Caco-2 (cell line): ENCODE results near the gene VDAC2. TPM values are rescaled to one million over a fixed set of nuclear protein-coding genes. Genes with fewer than 3 reads are reported as not detected.

Experiments
- BruUV-seq: library from RNA; stranded (reverse); fragments of 400-500 nt; replicated peaks from 2 replicates; lab custom pipeline; 2021; lab: Mats Ljungman, UMichigan
- CTCF ChIA-PET: fragments of 300-600 bp; sonication (Branson Sonifier 250); formaldehyde crosslinking; loops from one replicate; lab custom pipeline; 2022; ENCODE audit warnings: antibody characterized with exemption; lab: Charles Lee
- POLR2A ChIA-PET: fragments of 300-600 bp; sonication (Branson Sonifier 250); formaldehyde crosslinking; loops from one replicate; lab custom pipeline; 2022; ENCODE audit warnings: antibody characterized with exemption; lab: Charles Lee
- DNase-seq, 2 experiments: peaks; one replicate each; pipeline versions ENCODE4 v3.0.0 to v3.0.0-alpha.2; 2020 to 2022
- H3K27me3 ChIP-seq: replicated peaks from 2 replicates; pipeline ENCODE4 v1.6.0; 2011; ENCODE audit warnings: low read length; ENCODE audit not compliant: control insufficient read depth, insufficient read depth
- H3K36me3 ChIP-seq: 2 replicates; pipeline ENCODE4 v1.5.1; 2011; ENCODE audit warnings: low read length; ENCODE audit not compliant: control insufficient read depth, insufficient read depth
- H3K4me1 ChIP-seq: fragments of 250-450 bp; sonication (Bioruptor Pico); 2 replicates; pipeline ENCODE4 v1.5.1; 2020; ENCODE audit warnings: mild to moderate bottlenecking
- H3K4me3 ChIP-seq: 2 replicates; pipeline ENCODE4 v1.5.1; 2011; ENCODE audit warnings: low read depth, mild to moderate bottlenecking, control low read depth, low read length
- H3K9me3 ChIP-seq: fragments of 250-450 bp; sonication (Bioruptor Pico); 2 replicates; pipeline ENCODE4 v1.5.1; 2020; ENCODE audit warnings: mild to moderate bottlenecking, moderate library complexity
- H3K27ac Mint-ChIP-seq: one replicate; pipeline ENCODE4 v1.8.0; 2022; ENCODE audit warnings: mixed read lengths; ENCODE audit not compliant: unreplicated experiment
- H3K27me3 Mint-ChIP-seq: one replicate; pipeline ENCODE4 v1.8.0; 2022; ENCODE audit warnings: mixed read lengths; ENCODE audit not compliant: insufficient read depth, unreplicated experiment
- H3K36me3 Mint-ChIP-seq: one replicate; pipeline ENCODE4 v1.8.0; 2022; ENCODE audit warnings: mild to moderate bottlenecking, mixed read lengths; ENCODE audit not compliant: insufficient read depth, unreplicated experiment
- H3K4me1 Mint-ChIP-seq: one replicate; pipeline ENCODE4 v1.8.0; 2022; ENCODE audit warnings: low read depth, mixed read lengths; ENCODE audit not compliant: unreplicated experiment
- H3K4me3 Mint-ChIP-seq: one replicate; pipeline ENCODE4 v1.8.0; 2022; ENCODE audit warnings: mild to moderate bottlenecking, moderate library complexity, mixed read lengths; ENCODE audit not compliant: unreplicated experiment
- H3K9me3 Mint-ChIP-seq: one replicate; pipeline ENCODE4 v1.8.0; 2022; ENCODE audit warnings: mixed read lengths; ENCODE audit not compliant: unreplicated experiment
- intact Hi-C: fragments of 100-400 bp; cut with micrococcal nuclease; formaldehyde crosslinking; loops from one replicate; pipeline ENCODE4 v1.10.0; 2022; ENCODE audit not compliant: unreplicated experiment
- total RNA-seq: library from RNA; stranded (reverse); gene quantifications from 2 replicates; pipeline ENCODE4 v1.2.3, GENCODE V29; 2022
- TF ChIP-seq, protein P1 (sequence below), 2 experiments: fragments of 200-600 bp in 1 of 2; IDR thresholded peaks; 1 replicate in 1 of 2; 2 replicates in 1 of 2; pipeline versions ENCODE4 v1.5.1 to v1.8.0; 2011 to 2022; ENCODE audit warnings: antibody characterized with exemption in 1 of 2, control low read depth in 1 of 2, inconsistent platforms in 1 of 2, low read depth in 1 of 2, low read length in 1 of 2, mild to moderate bottlenecking in 1 of 2, moderate library complexity in 1 of 2; ENCODE audit not compliant: insufficient read depth in 1 of 2, severe bottlenecking in 1 of 2, unreplicated experiment in 1 of 2

VDAC2 gene
- total RNA-seq, 1 experiment from 2014 or later = 244 TPM

DNA sequence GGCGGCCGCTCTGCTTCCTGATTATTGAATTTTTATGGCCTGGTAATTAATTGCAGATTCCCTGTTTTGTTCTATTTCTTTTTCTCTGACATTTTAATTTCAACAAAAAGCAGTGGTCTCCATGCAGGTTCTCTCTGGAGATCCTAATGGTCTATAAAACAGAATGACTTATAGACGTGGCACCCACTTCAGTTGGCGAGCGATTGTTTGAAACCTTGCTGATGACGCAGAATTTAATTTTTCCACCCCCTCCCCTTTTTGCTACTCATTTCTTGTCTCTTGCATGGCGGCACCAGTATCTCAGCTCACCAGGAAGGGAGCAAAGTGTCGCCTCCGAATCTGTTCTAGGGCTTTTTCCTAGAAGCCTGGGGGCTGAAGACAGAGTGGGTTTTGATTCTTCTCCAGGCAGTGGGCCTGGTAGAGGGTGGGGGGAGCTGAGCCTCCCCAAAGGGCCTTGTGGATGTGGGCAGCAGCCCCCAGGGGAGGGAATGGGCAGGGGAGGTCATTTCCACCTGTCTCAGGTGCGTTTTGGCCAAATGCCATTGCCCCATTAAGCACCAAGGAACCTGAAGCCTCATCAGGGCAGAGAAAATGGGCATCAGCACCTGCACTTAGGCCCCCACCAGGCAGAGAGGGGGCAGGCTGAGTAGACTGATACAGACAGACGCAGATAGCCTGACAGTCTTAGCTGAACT is 28.6 kb downstream of the VDAC2 start:
- Mint-ChIP-seq H3K4me1 (peaks cover 7% of the 10 kb centered on the region), H3K27ac (no peak overlapping the region), H3K36me3 (peaks cover 7% of the 10 kb centered on the region), H3K27me3 (no peaks in the 10 kb centered on the region), H3K9me3 (no peaks in the 10 kb centered on the region), H3K4me3 (no peak overlapping the region)
- intact Hi-C loops = loop anchor here (10.0 kb wide), 2 partner anchors 214 to 974 kb away; no protein-coding TSS in a partner anchor
- Histone ChIP-seq H3K36me3 (no peaks in the 10 kb centered on the region), H3K4me1 (peaks cover 23% of the 10 kb centered on the region), H3K27me3 (no peaks in the 10 kb centered on the region), H3K4me3 (no peak overlapping the region), H3K9me3 (no peaks in the 10 kb centered on the region)
- DNase-seq = no peak
- TF ChIP-seq, protein P1, sequence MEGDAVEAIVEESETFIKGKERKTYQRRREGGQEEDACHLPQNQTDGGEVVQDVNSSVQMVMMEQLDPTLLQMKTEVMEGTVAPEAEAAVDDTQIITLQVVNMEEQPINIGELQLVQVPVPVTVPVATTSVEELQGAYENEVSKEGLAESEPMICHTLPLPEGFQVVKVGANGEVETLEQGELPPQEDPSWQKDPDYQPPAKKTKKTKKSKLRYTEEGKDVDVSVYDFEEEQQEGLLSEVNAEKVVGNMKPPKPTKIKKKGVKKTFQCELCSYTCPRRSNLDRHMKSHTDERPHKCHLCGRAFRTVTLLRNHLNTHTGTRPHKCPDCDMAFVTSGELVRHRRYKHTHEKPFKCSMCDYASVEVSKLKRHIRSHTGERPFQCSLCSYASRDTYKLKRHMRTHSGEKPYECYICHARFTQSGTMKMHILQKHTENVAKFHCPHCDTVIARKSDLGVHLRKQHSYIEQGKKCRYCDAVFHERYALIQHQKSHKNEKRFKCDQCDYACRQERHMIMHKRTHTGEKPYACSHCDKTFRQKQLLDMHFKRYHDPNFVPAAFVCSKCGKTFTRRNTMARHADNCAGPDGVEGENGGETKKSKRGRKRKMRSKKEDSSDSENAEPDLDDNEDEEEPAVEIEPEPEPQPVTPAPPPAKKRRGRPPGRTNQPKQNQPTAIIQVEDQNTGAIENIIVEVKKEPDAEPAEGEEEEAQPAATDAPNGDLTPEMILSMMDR (IDR thresholded peaks at IDR 0.05; ENCODE audit: insufficient read depth in 1 of 2, low read depth in 1 of 2, low read length in 1 of 2, severe bottlenecking in 1 of 2, unreplicated experiment in 1 of 2) = no peak
- BruUV-seq = no TSS peak
- POLR2A ChIA-PET = interaction anchor here (0.5 to 0.7 kb wide), 2 partner anchors 27 to 163 kb away, joined by 3 to 4 read pairs; no protein-coding TSS in a partner anchor
- CTCF ChIA-PET = no interaction called here

DNA sequence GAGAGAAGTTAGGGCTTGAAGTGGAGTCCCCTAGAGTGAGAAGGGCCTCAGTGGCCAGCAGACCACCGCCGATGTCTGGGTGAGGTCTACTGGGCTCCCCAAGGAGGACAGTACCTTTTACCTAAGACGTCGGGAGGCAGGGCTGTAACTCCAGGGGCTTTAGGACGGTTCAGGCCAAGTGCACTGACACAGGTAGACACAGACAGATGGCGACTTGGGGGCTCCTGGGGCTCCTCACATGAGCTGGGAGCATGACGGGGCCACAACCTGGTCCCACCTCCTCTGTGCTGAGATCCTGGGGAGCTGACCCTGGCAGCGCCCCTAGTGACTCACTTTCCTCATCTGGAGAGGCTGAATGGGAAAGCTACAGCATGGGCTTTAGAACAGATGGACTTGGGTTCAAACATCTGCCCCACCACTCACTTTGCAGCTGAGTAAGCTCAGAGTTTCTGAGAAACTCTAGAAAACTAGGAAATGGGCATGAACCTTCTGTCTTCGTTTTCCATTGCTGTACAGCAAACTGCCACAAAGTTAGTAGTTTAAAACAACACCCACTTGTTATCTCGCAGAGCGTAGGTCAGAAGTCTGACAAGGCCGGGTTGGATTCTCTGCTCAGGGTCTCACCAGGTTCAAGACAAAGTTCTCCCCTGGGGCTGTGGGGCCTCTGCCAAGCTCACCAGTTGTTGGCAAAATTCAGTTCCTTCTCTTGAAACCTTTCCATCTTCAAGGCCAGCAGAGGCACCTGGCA is 29.9 kb downstream of the VDAC2 start:
- H3K36me3 ChIP-seq = no peaks in the 10 kb centered on the region
- H3K36me3 Mint-ChIP-seq = peaks cover 4% of the 10 kb centered on the region
- peaks cover 24% of the 10 kb centered on the region for H3K4me1 ChIP-seq
- no peaks in the 10 kb centered on the region for H3K9me3 Mint-ChIP-seq
- no peaks in the 10 kb centered on the region for H3K9me3 ChIP-seq
- no peak overlapping the region for H3K4me3 Mint-ChIP-seq
- no peaks in the 10 kb centered on the region for H3K27me3 Mint-ChIP-seq
- intact Hi-C loops = no loop called here
- H3K4me3 ChIP-seq = no peak overlapping the region
- H3K4me1 Mint-ChIP-seq = peaks cover 7% of the 10 kb centered on the region
- BruUV-seq = no TSS peak
- ChIA-PET POLR2A (no interaction called here), CTCF (no interaction called here)
- no peaks in the 10 kb centered on the region for H3K27me3 ChIP-seq
- no peak for DNase-seq
- TF ChIP-seq, protein P1 (IDR thresholded peaks at IDR 0.05; ENCODE audit: insufficient read depth in 1 of 2, low read depth in 1 of 2, low read length in 1 of 2, severe bottlenecking in 1 of 2, unreplicated experiment in 1 of 2) = no peak
- no peak overlapping the region for H3K27ac Mint-ChIP-seq

DNA sequence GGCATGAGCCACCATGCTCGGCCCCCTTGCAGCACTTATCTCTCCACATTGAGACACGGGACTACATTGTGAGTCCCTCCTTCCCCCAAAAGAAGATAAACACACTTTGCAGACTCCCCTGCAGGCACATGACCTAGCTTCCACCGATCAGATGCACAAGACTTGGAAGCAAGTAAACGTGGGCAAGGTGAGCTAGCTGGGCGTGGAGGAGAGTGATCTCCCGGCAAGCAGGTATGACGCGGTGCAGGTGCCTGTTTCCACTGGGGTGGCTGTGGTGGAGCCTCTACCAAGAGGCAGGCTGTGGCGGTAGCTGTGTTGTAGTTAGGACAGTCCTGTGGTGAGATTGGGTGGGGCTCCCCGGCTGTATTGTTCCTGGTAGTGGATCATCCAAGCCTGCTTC is 32.8 kb downstream of the VDAC2 start:
- DNase-seq = no peak
- intact Hi-C loops = no loop called here

More for the DNA sequence above, 32.8 kb downstream of the VDAC2 start:
- Histone ChIP-seq H3K36me3 (no peaks in the 10 kb centered on the region), H3K4me3 (no peak overlapping the region), H3K9me3 (no peaks in the 10 kb centered on the region), H3K27me3 (no peaks in the 10 kb centered on the region), H3K4me1 (peaks cover 7% of the 10 kb centered on the region; the same call in 1 of the 2 replicates)
- Mint-ChIP-seq H3K27me3 (no peaks in the 10 kb centered on the region), H3K9me3 (no peaks in the 10 kb centered on the region), H3K4me1 (no peaks in the 10 kb centered on the region), H3K27ac (no peak overlapping the region), H3K4me3 (no peak overlapping the region), H3K36me3 (no peaks in the 10 kb centered on the region)
- no TSS peak for BruUV-seq
- TF ChIP-seq, protein P1 (IDR thresholded peaks at IDR 0.05; ENCODE audit: insufficient read depth in 1 of 2, low read depth in 1 of 2, low read length in 1 of 2, severe bottlenecking in 1 of 2, unreplicated experiment in 1 of 2) = no peak
- POLR2A ChIA-PET = no interaction called here
- CTCF ChIA-PET = interaction anchor here (0.6 kb wide), 1 partner anchor 40 kb away, joined by 8 read pairs; no protein-coding TSS in a partner anchor
